Activated T-cell treated with anti-CD3 and anti-CD28 coated beads for 24 hours (primary cell): ENCODE data around the gene DHRS13.

ENCODE experiments used
- DNase-seq: peaks from one replicate; pipeline ENCODE4 v3.0.0-alpha.2; 2020; ENCODE audit warnings: low read depth

The DHRS13 gene, protein sequence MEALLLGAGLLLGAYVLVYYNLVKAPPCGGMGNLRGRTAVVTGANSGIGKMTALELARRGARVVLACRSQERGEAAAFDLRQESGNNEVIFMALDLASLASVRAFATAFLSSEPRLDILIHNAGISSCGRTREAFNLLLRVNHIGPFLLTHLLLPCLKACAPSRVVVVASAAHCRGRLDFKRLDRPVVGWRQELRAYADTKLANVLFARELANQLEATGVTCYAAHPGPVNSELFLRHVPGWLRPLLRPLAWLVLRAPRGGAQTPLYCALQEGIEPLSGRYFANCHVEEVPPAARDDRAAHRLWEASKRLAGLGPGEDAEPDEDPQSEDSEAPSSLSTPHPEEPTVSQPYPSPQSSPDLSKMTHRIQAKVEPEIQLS

DNA sequence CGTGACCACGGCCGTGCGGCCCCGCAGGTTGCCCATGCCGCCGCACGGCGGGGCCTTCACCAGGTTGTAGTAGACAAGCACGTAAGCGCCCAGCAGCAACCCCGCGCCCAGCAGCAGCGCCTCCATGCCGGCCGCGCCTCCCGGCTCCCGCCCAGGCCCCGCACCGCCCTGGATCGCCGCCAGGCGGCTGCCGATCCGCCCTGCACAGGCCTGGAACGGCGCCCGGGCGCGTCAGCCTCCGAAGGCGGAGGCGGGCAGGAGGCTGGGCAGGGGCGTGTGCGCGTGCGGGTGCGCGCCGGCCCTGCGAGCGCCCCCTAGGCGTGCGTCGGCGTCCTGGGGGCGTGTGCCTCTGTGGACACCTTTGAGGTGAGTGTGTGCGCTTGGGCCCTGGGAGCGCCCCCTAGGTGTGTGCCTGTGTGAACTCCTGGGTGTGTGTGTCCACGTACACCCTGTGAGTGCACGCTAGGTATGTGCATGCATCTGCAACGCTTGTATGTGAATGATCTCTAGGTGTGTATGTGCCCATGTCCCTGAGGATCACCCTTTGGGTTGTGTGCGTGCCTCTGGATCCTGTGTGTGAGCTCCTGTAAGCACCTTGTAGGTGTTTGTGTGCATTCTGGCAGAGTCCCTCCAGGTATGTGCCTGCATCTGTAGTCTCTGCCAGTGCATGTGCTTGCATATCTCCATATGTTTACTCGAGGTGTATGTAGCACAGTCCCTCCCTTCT is at the start of gene DHRS13:
Gene DHRS13, minus strand, starts transcription at position 261 of the 727 bp plus-strand sequence. Its CDS starts 135 bp downstream, at position 126.
- peak; percentile 89 for DNase-seq

DNA sequence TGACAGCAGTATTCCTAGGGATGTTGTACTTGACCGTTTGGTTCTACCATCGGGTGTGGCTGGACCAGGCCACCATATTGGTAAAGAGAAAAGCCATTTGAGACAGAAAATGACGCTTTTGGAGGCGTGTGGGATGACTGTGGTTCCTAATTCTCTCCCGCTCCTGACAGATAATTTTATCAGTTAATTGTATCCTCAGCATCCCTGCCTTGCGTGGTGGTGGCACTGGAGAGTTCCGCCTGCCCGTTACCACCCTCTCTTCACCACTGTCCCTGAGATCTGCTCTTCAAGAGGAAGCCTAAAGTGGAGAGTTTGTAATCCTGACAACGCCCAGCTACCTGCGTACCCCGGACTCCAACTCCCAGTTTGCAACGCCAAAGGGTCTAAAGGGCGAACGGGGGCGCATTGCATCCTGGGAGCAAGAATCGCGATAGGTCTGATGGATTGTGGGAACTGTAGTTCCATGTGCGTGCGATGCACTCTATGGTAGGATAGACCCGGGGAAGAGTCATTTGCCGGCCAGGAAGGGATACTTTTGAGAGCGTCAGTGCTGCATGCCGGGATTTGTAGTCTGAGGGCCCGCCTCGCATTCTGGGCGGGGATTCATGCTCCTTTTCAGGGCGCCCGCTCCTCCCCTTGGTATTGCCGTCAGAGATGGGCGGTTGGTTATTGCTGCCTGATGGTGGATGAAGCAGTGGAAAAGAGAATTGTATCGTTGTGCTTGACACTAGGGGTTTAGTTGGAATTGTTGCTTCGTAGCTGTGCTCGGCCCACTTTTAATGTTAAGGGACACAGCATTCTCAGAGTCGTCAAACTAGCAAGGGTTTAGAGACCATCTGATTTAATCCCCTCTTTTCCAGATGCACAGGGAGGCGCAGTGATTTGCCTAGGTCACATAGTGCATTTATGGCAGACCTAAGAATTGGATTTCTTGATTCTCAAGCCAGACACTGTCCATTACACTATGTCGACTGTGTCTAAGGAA is 49.4 kb upstream of the DHRS13 start:
- DNase-seq = peak; percentile 94

DNA sequence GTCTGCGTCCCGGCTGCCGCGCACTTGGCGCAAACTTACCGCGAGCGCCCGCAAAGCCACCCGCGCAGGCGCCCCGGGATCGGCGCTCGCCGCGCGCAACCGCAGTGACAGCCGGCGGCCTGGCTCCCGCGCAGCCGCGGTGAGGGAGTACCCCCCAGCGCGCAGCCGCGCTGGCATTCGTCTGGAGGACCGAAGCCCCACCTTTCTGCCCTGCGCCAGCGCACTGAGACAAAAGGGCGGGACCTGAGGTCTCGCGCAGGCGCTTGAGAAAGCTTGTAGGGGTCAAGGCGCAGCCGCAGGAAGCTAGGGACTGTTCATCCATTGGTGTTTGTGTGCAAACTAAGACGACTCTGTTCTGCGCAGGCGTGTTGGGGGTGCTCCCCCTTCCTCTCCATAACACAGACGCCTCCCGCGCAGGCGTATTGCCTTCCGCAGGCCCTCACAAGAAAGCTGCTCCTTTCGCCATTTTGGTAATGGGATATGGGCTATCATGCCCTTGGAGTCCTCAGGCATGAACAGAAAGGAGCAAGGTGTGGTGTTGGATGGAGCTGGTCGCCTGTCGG is 48.6 kb upstream of the DHRS13 start, which contains the start of gene PHF12:
Gene PHF12, minus strand, starts transcription at position 91 of the 563 bp plus-strand sequence. CDS start 558 bp downstream, outside the sequence.
- DNase-seq = peak; percentile 99

DNA sequence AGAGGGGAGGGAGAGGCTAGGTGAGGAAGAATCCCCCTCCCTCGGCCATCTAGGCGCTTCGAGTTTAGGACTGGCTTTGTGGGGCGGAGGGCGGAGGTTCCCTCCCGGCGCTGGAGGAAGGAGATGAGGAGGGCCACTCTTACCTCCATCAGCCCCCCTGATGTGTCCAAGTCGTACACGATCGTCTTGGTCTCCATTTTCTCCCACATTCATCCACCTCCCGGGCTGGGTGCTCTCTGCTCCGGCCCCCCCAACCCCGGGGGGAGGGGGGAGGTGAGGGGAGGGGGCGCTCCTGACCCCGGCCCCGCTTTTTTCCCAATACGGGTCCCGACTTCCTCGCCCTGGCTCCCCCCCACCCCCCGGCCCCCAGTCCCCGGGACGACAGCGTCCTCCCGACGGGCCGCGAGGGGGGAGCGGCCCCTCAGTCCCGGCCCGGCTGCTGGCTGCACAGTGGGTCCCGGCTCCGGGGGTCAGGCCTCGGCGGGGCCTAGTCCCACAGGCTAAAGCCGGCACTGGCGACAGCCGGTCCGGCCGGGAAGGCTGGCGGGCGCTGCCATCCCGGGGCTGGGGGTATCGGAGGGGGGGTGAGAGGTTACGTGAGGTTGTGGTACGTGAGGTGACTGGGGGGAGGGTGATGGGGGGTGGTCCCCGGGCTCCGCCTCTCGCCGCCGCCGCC is 48.0 kb upstream of the DHRS13 start:
- DNase-seq = no peak

DNA sequence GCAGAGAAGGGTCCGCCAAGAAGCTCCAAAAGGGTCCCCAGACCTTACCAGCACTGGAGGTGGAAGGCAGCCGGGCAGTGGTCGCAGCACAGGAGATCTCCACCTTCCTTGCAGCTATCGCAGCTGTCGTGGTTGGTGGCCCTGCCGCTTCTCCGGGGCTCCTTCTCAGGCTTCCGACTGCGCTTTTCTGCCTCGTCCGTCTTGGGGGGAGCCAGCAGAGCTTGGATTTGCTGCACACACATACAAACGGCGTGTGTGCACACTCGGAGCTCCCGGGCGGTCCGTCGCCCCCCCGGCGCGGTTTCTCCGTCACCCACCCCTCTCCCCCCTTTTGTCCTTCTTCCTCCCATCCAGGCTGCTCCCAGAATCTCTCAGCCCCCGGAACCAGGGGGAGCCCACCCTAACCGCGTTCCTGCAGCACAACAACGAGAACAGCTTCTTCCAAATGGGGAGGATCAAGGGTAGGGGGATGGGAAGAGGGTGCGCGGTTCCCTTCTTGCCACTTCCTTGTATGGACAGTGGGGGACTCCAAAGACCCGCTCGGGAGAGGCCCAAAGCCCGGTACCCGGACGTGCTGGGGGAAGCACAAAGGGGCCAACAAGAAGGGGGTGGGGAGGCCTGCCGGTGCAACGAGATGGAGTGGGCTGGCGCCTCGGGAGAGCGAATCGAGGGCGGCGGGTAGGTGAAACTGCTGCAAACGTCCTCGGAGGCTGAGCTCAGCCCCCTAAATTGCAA is 47.3 kb upstream of the DHRS13 start:
- peak; percentile 48 for DNase-seq

DNA sequence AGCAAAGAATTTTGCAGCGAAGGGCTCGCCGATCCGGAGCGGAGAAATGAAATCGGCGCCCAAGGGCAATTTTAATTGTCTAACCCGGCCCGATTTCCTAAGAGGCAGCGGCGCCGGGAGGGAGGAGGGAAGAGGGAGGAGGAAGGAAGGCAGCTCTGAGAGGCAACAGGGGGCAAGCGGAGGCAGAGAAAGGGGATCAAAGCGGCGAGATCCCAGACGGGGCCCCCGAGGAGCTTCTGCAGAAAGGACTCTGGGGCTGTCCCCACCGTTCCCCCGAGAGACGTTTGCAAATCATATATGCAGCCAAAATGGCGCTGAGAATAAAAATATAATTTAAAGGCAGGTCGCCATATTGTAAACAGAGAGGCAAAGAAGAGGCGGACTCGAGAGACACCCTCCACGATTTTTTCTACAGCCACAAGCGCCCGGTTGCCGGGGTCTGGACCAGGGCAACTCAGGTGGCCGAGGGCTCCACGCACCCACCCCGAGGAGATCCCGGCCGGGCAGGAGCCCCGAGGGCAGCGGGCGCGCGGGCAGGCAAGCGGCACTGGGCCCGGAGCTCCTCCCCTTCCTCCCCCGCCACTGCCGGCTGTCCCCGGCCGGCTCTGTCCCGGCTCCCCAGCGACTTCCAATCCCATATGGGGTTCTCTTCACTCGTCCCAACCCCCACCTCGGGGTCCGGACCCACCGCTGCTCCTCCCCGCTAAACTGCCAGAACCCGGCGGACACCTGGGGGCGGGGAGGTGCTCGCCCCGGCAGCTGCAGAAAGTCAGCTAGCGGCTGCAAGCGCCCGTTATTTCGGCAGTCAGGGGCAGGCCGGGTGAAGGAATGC is 46.5 kb upstream of the DHRS13 start:
- DNase-seq = peak; percentile 66

DNA sequence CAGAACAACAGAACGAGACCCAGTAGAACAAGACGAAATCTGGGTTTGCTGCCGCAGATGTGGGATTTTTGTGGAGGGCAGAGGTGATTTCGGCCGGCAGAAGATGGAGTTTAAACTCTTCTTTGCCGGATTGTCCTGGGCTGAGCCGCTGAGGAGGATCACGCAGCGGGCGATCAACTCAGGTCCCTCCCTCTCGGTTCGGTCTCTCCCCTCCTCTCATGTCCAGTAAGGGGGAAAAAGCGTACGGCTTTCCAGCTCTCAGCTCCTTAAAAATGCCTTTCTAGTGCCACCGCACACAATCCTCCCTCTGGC is 46.0 kb upstream of the DHRS13 start:
- DNase-seq = no peak

DNA sequence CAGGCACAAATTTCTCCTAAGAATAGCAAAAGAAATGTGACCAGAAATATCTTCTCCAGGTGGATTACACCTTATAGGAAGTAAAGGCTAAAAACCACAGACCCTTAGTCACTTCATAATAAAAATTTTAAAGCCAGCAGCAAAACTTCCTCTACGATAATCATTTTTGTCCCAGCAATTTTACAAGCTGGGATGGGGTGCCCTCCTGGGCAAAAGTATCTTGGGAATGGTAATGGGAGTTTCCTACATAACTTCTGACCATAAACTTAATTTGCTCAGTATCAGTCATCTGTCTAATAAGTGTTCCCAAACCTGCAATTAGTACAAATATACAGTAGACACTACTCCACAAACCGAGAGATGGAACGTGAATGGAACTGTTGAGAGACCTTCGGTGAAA is 45.5 kb upstream of the DHRS13 start:
- DNase-seq = no peak

DNA sequence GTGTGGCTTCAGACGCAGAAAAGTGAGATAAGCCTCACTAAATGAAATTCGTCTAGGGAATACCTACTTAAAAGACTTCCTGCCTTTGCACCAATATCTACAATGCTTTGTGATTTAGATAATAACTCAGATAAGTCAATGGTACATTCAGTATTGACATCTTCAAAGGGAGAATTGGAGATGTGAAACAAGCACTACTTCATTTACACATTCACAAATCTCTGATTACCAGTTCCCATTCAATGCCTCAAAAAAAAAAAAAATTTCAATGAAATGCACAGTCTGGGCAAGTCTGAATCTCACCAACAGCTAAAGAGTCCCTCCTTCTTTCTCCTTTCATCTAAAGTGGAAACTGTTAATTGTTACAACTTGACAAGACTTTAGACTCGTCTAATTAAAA is 44.8 kb upstream of the DHRS13 start:
- no peak for DNase-seq

DNA sequence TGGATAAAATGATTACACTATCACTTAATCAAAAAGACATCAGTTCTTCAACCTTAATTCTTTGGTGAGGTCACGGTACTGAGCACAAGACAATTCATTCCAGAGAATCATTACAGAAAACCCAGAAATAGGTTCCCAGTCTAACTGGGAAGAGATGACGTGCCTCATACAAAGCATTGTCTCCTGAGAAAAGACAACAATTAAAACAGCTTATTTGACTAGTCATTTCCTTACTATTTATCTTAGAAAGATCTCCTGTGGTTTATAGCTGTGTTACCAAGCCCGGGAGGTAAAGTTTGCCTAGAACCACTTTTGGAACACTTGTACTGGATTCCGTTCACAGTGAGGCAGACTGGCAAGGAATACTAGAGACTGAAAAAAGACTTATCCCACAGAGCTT is 43.4 kb upstream of the DHRS13 start:
- no peak for DNase-seq

DNA sequence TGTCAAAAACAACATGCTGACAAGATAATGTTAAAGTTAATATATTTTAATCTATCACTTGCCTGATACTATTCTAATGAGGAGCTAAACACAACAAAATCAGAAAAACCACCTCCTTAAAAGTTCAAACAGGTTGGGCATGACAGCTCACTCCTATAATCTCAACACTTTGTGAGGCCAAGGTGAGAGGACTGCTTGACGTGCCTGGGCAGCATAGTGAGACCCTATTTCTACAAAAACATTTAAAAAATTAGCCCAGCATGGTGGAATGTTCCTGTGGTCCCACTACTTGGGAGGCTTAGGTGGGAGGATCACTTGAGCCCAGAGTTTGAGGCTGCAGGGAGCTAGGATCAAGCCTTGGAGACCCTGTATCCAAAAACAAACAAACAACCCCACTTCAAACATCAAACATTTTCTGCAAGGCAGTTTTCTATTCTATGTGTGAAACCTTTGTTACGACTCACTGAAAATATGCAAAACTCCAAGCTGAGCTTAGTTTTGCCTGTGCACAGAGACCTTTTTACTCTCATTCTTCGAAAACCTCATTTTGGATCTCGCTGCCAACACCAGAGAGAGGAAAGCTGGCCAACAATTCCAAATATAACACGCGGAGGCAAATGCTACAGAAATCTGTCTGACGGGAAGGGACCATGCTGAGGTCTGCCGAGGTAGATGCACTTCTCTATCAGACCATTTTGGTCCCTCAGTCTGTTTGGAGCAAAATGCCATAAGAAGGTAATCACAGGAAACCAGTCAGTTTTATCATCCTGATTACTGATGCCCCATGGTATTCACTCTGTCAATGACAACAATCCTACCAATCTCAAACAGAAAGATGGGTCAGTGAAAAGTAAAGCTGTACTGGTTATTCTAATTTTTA is 42.2 kb upstream of the DHRS13 start:
- no peak for DNase-seq

DNA sequence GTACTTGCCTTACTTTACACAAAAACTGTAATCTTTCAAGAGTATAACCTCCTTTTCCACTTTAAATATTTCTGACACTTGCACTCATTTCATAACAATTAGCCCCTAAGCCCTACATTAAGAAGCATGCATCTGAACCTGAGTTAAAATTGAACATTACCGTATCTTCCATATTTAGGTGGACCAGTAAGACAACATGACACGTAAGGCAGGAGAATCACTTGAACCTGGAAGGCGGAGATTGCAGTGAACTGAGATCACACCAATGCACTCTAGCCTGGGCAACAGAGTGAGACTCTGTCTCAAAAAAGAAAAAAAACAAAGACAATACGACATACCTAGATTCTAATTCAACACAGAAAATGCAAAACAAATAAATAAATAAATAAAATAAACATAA is 41.5 kb upstream of the DHRS13 start:
- no peak for DNase-seq

DNA sequence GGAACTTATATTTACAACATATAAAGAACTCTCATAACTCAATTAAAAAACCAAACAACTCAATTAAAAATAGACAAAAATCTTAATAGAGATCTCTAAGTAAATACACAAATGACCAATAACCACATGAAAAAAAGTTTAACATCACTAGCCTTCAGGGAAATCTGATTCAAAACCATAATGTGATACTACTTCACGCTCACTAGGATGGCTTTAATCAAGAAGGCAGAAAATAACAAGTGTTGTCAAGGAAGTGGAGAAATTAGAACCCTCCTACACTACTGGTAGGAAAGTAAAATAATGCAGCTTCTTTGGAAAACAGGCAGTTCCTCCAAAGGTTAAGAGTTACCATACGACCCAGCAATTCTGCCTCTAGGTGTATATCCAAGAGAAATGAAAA is 40.0 kb upstream of the DHRS13 start:
- DNase-seq = no peak

DNA sequence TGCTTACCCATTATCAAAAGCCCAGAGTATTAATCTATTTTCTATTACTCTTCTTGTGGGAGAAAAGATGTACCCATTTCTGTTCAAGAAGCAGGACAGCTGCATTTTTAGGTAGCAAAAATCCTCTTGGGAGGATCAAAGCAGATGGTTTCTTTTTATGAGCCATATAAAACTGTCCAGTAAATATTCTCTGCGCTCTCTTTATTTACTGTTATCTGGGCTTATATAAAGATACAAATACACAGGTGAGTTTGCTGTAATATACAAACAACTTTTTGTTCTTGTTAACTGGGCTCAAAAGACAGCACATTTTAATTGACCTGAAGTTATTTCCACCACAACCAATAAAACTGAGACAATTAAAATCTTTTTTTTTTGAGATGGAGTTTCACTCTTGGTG is 38.4 kb upstream of the DHRS13 start:
- no peak for DNase-seq

DNA sequence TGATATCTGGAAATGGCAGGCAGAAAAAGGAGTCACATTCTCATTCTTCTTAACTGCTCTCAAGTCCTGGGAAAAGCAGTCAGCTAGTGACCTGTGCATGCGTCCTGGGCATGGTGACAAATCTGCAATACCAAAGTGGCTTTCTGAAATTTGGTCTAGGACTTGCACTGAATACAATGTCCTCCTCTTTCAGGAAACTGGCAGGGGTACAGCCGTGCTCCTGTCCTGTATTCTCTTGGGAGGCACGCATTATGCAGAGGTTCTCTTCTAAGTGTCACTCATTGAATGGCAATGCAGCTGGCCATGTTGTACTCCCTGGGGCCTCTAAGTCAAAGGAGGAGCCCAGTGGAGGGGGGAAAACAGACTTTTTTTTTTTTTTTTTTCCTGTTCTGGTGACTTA is 37.8 kb upstream of the DHRS13 start:
- DNase-seq = no peak

DNA sequence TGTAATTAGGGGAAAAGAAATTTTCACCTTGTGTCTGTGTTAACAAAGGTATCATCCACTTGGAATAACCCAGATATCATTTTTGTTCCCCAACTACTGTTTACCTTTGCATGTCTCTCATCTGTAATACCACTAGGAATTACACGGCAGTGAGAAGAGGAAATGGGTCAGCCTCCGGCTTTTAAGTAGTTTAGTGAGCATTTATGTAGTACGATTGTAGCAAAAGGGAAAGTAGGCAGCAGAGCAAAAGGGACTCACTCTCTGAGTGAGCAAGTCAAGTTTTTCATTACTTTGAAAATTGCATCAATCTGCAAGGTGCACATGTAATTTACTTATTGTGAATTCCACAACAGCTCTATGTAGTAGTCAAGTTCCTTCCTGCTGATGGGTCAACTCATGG is 37.3 kb upstream of the DHRS13 start:
- no peak for DNase-seq

DNA sequence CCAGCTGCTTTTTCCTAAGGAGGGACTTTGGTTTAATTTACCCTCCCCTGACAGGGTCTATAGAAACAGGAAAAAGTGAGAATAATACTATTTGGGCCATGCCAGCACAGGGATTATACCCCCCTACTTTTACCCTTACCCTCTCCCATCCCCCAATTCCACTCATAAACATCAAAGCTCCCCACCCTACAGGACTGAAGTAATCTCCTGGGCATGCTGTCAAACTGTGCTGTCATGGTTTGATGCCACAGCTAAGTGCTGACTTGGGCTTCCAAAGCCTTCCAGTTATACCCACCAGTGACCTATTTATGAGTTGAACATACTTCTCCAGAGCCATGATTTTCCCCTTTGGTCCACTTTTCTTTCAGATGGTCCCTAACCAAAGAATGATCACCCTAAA is 35.7 kb upstream of the DHRS13 start:
- no peak for DNase-seq

DNA sequence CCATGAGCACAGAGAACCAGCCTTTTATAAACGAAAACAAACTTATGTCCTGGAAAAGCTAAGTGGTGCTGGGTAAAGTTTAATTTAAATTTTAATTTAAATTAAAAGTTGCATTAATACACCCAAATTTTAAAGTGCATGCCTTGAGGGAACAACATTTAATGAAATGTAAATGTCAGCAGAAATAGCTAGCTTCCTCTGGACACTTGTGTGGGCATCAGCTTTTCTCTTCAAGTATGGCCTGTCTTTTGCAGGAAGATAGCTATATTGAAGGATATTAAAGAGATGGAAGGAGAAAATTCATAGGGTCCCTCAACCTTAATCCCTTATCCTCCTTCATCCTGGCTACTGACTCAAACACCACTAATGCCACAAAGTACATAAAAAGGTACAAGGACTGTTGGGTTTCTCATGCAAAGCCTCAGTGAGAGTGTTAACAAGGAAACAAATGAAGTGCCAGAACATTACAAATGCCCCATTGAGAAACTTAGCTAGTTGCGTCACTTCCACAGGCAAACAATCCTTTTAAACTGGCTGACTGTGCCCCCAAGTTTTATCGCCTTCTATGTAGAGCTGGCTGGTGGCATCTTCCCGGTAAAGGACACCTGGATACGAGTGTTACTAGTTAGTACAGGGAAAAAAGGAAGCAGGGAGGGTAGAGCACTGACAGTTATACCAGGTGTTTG is 34.3 kb upstream of the DHRS13 start:
- DNase-seq = no peak
